HCT116 (cell line): ENCODE data around the gene ARHGEF37. TPM values are rescaled to one million over a fixed set of nuclear protein-coding genes. Genes with fewer than 3 reads are reported as not detected.

Source experiments
- ATAC-seq: fragments of 200-7000 bp; cut with Tn5 transposase; 2 replicates; pipeline ENCODE4 v1.9.1; 2020; ENCODE audit warnings: mild to moderate bottlenecking, moderate library complexity
- BruUV-seq: library from RNA; stranded (reverse); fragments of 400-500 nt; replicated peaks from 2 replicates; lab custom pipeline; 2021; lab: Mats Ljungman, UMichigan
- CTCF ChIA-PET: fragments of 300-600 bp; sonication (Branson Sonifier 250); formaldehyde crosslinking; loops from one replicate; lab custom pipeline; 2021; ENCODE audit warnings: antibody characterized with exemption; lab: Charles Lee
- POLR2A ChIA-PET: fragments of 300-600, 350-600 bp; sonication (Branson Sonifier 250); formaldehyde crosslinking; loops from one replicate; lab custom pipeline; 2021; ENCODE audit warnings: antibody characterized with exemption; lab: Charles Lee
- RAD21 ChIA-PET, 2 experiments: fragments of 300-600 bp; sonication (Branson Sonifier 250); formaldehyde crosslinking; loops; one replicate each; lab custom pipeline; 2023; ENCODE audit warnings: low total read pairs in 2 of 2; ENCODE audit not compliant: uncharacterized antibody in 2 of 2, unreplicated experiment in 2 of 2, low non-redundant PET in 1 of 2; lab: Charles Lee
- DNase-seq: peaks from one replicate; pipeline ENCODE4 v3.0.0-alpha.2; 2010; ENCODE audit warnings: low read depth, low spot score
- H2AFZ ChIP-seq: fragments of 200-600 bp; shearing (Covaris generic), sonication (generic); 2 replicates; pipeline ENCODE4 v1.6.1; 2017; ENCODE audit warnings: low read depth, mixed run types, mixed read lengths, antibody characterized with exemption, low read length; ENCODE audit not compliant: poor library complexity, severe bottlenecking
- H3K27ac ChIP-seq: 2 replicates; pipeline ENCODE4 v1.5.1; 2012; ENCODE audit warnings: low read depth, low read length
- H3K27me3 ChIP-seq: fragments of 200-600 bp; sonication (generic); 2 replicates; pipeline ENCODE4 v1.6.1; 2016; ENCODE audit warnings: mixed run types, low read length, mixed read lengths; ENCODE audit not compliant: insufficient read depth
- H3K36me3 ChIP-seq, 2 experiments: fragments of 200-500 bp in 1 of 2; fragments of 200-600 bp in 1 of 2; sonication (Bioruptor generic) in 1 of 2; sonication (generic) in 1 of 2; 2 replicates each; pipeline versions ENCODE4 v1.5.1 to v1.6.1; 2014 to 2016; ENCODE audit warnings: low read length in 2 of 2, inconsistent platforms in 1 of 2, mixed read lengths in 1 of 2, mixed run types in 1 of 2; ENCODE audit not compliant: insufficient read depth in 2 of 2, control insufficient read depth in 1 of 2
- H3K4me1 ChIP-seq, 2 experiments: fragments of 200-600 bp in 1 of 2; sonication (generic) in 1 of 2; 2 replicates each; pipeline versions ENCODE4 v1.5.1 to v1.6.1; 2012 to 2017; ENCODE audit warnings: low read length in 2 of 2, inconsistent platforms in 1 of 2, mild to moderate bottlenecking in 1 of 2, mixed read lengths in 1 of 2, mixed run types in 1 of 2, moderate library complexity in 1 of 2; ENCODE audit not compliant: insufficient read depth in 2 of 2, control insufficient read depth in 1 of 2
- H3K4me2 ChIP-seq: fragments of 200-600 bp; sonication (generic); 2 replicates; pipeline ENCODE4 v1.6.1; 2017; ENCODE audit warnings: mixed run types, low read length, mixed read lengths
- H3K4me3 ChIP-seq, 2 experiments: fragments of 200-600 bp in 1 of 2; sonication (generic) in 1 of 2; replicated peaks in 1 of 2; 2 replicates each; pipeline ENCODE4 v1.5.1; 2011 to 2016; ENCODE audit warnings: low read length in 2 of 2, control low read depth in 1 of 2, low read depth in 1 of 2, mild to moderate bottlenecking in 1 of 2, mixed read lengths in 1 of 2, mixed run types in 1 of 2
- H3K79me2 ChIP-seq: fragments of 200-600 bp; sonication (generic); 2 replicates; pipeline ENCODE4 v1.6.1; 2017; ENCODE audit warnings: mild to moderate bottlenecking, mixed run types, low read length, moderate library complexity, mixed read lengths; ENCODE audit not compliant: insufficient read depth
- H3K9ac ChIP-seq: fragments of 200-600 bp; sonication (generic); 2 replicates; pipeline ENCODE4 v1.6.1; 2016; ENCODE audit warnings: low read length, mixed read lengths
- H3K9me2 ChIP-seq: fragments of 200-600 bp; sonication (generic), shearing (Covaris generic); 2 replicates; pipeline ENCODE4 v1.6.1; 2017; ENCODE audit warnings: mixed run types, mild to moderate bottlenecking, moderate library complexity; ENCODE audit not compliant: insufficient read depth
- H3K9me3 ChIP-seq, 2 experiments: fragments of 200-500 bp in 1 of 2; fragments of 200-600 bp in 1 of 2; sonication (Bioruptor generic) in 1 of 2; sonication (generic) in 1 of 2; 2 replicates each; pipeline ENCODE4 v1.6.1; 2014 to 2017; ENCODE audit warnings: low read length in 2 of 2, mixed read lengths in 2 of 2, inconsistent platforms in 1 of 2, low read depth in 1 of 2, mild to moderate bottlenecking in 1 of 2, mixed run types in 1 of 2, moderate library complexity in 1 of 2; ENCODE audit not compliant: control insufficient read depth in 1 of 2, insufficient read depth in 1 of 2
- H4K20me1 ChIP-seq: fragments of 200-600 bp; sonication (generic), shearing (Covaris generic); 2 replicates; pipeline ENCODE4 v1.6.1; 2017; ENCODE audit warnings: mixed run types, mild to moderate bottlenecking, moderate library complexity; ENCODE audit not compliant: insufficient read depth
- CBX3 ChIP-seq: IDR thresholded peaks from 2 replicates; pipeline ENCODE4 v1.6.1; 2012; ENCODE audit warnings: low read depth
- CEBPB ChIP-seq: IDR thresholded peaks from 2 replicates; pipeline ENCODE4 v1.6.1; 2012; ENCODE audit warnings: low read depth
- EGR1 ChIP-seq: IDR thresholded peaks from 2 replicates; pipeline ENCODE4 v1.6.1; 2012; ENCODE audit warnings: low read depth
- ELF1 ChIP-seq: IDR thresholded peaks from 2 replicates; pipeline ENCODE4 v1.6.1; 2012; ENCODE audit warnings: low read depth, borderline replicate concordance
- EZH2phosphoT487 ChIP-seq: fragments of 200-600 bp; IDR thresholded peaks from 2 replicates; pipeline ENCODE4 v1.6.1; 2018; ENCODE audit warnings: antibody characterized with exemption, borderline replicate concordance
- JUND ChIP-seq: IDR thresholded peaks from 2 replicates; pipeline ENCODE4 v1.6.1; 2012
- REST ChIP-seq: IDR thresholded peaks from 2 replicates; pipeline ENCODE4 v1.6.1; 2012; ENCODE audit warnings: low read depth
- SIN3A ChIP-seq: IDR thresholded peaks from 2 replicates; pipeline ENCODE4 v1.6.1; 2012; ENCODE audit warnings: low read depth
- SP1 ChIP-seq: IDR thresholded peaks from 2 replicates; pipeline ENCODE4 v1.6.1; 2012; ENCODE audit warnings: low read depth
- YY1 ChIP-seq: IDR thresholded peaks from 2 replicates; pipeline ENCODE4 v1.6.1; 2011; ENCODE audit warnings: low read length, low read depth, moderate library complexity, mild to moderate bottlenecking; ENCODE audit not compliant: insufficient replicate concordance; ENCODE audit errors: extremely low read depth
- ZNF274 ChIP-seq: fragments of 200-500 bp; sonication (Bioruptor generic); IDR thresholded peaks from 2 replicates; pipeline ENCODE4 v1.6.1; 2014; ENCODE audit warnings: mild to moderate bottlenecking, low read depth, low read length, inconsistent platforms
- intact Hi-C: fragments of 100-400 bp; cut with micrococcal nuclease; formaldehyde crosslinking; loops from 2 replicates; pipeline ENCODE4 v1.10.0; 2022
- total RNA-seq: library from RNA; stranded (reverse); gene quantifications from one replicate; pipeline ENCODE4 v1.2.1, GENCODE V29; 2021; ENCODE audit not compliant: unreplicated experiment
- TF ChIP-seq, protein P1 (sequence below), 3 experiments: fragments of 200-600 bp in 1 of 3; sonication (generic) in 1 of 3; IDR thresholded peaks in 2 of 3; conservative IDR thresholded peaks in 1 of 3; 2 replicates each; pipeline ENCODE4 v1.5.1; 2012 to 2017; ENCODE audit warnings: low read depth in 2 of 3, low read length in 2 of 3, antibody characterized with exemption in 1 of 3, borderline replicate concordance in 1 of 3, control low read depth in 1 of 3, mild to moderate bottlenecking in 1 of 3, mixed read lengths in 1 of 3, mixed run types in 1 of 3, moderate library complexity in 1 of 3; ENCODE audit not compliant: insufficient read depth in 1 of 3

Gene ARHGEF37
- total RNA-seq, 1 experiment from 2014 or later: 7.0 TPM

DNA sequence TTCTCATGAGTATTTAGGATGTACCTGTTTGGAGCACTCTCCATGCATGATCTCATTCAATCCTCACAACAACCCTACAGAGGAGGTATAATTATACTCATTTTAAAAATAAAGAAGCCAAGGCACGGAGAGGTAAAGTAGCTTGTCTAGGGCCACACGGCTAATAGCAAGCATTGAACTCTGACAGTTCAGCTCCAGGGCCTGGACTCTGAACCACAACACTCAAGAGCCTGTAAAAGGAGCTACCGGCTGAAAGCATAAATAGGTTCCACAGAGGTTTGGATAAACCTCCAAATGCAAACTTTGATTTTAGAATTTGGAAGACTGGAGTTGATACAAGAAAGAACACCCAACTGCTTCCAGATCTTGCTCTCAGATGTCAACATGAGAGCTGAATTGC is 41.2 kb downstream of the ARHGEF37 start:
- no peak for ATAC-seq
- no peaks in the 10 kb centered on the region for H3K79me2 ChIP-seq
- no peak overlapping the region for H3K27ac ChIP-seq
- H3K4me2 ChIP-seq: no peak overlapping the region
- TF ChIP-seq REST: no peak
- no peak for TF ChIP-seq CBX3
- no peak for TF ChIP-seq JUND
- TF ChIP-seq, protein P1, sequence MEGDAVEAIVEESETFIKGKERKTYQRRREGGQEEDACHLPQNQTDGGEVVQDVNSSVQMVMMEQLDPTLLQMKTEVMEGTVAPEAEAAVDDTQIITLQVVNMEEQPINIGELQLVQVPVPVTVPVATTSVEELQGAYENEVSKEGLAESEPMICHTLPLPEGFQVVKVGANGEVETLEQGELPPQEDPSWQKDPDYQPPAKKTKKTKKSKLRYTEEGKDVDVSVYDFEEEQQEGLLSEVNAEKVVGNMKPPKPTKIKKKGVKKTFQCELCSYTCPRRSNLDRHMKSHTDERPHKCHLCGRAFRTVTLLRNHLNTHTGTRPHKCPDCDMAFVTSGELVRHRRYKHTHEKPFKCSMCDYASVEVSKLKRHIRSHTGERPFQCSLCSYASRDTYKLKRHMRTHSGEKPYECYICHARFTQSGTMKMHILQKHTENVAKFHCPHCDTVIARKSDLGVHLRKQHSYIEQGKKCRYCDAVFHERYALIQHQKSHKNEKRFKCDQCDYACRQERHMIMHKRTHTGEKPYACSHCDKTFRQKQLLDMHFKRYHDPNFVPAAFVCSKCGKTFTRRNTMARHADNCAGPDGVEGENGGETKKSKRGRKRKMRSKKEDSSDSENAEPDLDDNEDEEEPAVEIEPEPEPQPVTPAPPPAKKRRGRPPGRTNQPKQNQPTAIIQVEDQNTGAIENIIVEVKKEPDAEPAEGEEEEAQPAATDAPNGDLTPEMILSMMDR (IDR thresholded peaks at IDR 0.05 in 2 of 3, conservative IDR thresholded peaks at IDR 0.05 in 1 of 3; ENCODE audit: borderline replicate concordance in 1 of 3, insufficient read depth in 1 of 3, low read depth in 2 of 3, low read length in 2 of 3): no peak
- TF ChIP-seq SP1: no peak
- no peak for TF ChIP-seq ELF1
- TF ChIP-seq SIN3A: no peak
- no peak for TF ChIP-seq EGR1
- TF ChIP-seq ZNF274: no peak
- TF ChIP-seq CEBPB: no peak
- no peak for TF ChIP-seq YY1
- no peak for TF ChIP-seq EZH2phosphoT487
- no peak overlapping the region for H3K9ac ChIP-seq
- H2AFZ ChIP-seq: no peak overlapping the region
- no peak overlapping the region for H3K4me3 ChIP-seq
- peaks cover 2 to 17% of the 10 kb centered on the region in 2 experiments; a peak in 3 of 4 replicates for H3K4me1 ChIP-seq
- no peaks in the 10 kb centered on the region for H3K36me3 ChIP-seq
- DNase-seq: no peak
- H3K9me3 ChIP-seq: no peaks in the 10 kb centered on the region
- CTCF ChIA-PET: no interaction called here
- no peaks in the 10 kb centered on the region for H3K9me2 ChIP-seq
- H3K27me3 ChIP-seq: no peaks in the 10 kb centered on the region
- no peaks in the 10 kb centered on the region for H4K20me1 ChIP-seq
- intact Hi-C loops: no loop called here
- BruUV-seq: no TSS peak
- POLR2A ChIA-PET: no interaction called here
- RAD21 ChIA-PET: no interaction called here
